Transverse colon (tissue), 3 donors: Measurements from ENCODE around the gene MS4A18.
"Not testable (repeated sequence)": the region's sequence is repeated elsewhere in the genome, so short reads cannot be mapped to it uniquely, and the experiment has no call there.

Experiments used
- EP300 ChIP-seq: sonication (generic); formaldehyde crosslinking; IDR thresholded peaks from one replicate; pipeline ENCODE4 v1.6.1; 2017; ENCODE audit warnings: antibody characterized with exemption, low read depth
- POLR2A ChIP-seq: fragments of 450-650 bp; IDR thresholded peaks from one replicate; pipeline ENCODE4 v1.6.1; 2016; ENCODE audit warnings: antibody characterized with exemption, mild to moderate bottlenecking, moderate library complexity
- TF ChIP-seq, protein P1 (sequence below), 5 experiments: fragments of 200-600 bp in 3 of 5; fragments of 450-650 bp in 2 of 5; sonication (generic) in 3 of 5; IDR thresholded peaks; 1 replicate in 2 of 5; 2 replicates in 3 of 5; pipeline ENCODE4 v1.5.1; 2016 to 2017; ENCODE audit warnings: antibody characterized with exemption in 5 of 5, inconsistent platforms in 3 of 5, mild to moderate bottlenecking in 2 of 5, moderate library complexity in 1 of 5

DNA sequence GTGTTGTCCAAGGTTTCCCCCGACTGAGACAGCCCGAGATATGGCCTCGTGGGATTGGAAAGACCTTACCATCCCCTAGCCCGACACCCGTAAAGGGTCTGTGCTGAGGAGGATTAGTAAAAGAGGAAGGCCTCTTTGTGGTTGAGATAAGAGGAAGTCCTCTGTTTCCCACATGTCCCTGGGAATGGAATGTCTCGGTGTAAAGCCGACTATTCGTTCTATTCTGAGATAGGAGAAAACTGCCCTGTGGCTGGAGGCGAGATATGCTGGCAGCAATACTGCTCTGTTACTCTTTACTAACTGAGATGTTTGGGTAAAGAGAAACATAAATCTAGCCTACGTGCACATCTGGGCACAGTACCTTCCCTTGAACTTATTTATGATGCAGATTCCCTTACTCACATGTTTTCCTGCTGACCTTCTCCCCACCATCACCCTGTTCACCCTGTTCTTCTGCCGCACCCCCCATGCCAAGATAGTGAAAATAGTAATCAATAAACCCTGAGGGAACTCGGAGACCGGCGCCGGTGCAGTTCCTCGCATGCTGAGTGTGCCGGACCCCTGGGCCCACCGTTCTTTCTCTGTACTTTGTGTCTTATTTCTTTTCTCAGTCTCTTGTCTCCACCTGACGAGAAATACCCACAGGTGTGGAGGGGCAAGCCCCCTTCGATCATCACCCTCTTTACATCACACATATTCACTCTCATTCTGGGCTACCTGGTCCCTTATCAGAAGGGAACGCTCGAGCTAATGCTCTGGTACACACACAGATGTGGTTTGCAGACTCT is 35.1 kb downstream of the MS4A18 start:
- TF ChIP-seq, protein P1, sequence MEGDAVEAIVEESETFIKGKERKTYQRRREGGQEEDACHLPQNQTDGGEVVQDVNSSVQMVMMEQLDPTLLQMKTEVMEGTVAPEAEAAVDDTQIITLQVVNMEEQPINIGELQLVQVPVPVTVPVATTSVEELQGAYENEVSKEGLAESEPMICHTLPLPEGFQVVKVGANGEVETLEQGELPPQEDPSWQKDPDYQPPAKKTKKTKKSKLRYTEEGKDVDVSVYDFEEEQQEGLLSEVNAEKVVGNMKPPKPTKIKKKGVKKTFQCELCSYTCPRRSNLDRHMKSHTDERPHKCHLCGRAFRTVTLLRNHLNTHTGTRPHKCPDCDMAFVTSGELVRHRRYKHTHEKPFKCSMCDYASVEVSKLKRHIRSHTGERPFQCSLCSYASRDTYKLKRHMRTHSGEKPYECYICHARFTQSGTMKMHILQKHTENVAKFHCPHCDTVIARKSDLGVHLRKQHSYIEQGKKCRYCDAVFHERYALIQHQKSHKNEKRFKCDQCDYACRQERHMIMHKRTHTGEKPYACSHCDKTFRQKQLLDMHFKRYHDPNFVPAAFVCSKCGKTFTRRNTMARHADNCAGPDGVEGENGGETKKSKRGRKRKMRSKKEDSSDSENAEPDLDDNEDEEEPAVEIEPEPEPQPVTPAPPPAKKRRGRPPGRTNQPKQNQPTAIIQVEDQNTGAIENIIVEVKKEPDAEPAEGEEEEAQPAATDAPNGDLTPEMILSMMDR (IDR thresholded peaks at IDR 0.05), result not testable (repeated sequence)
- TF ChIP-seq POLR2A, EP300: not testable (repeated sequence)
